Effector memory CD8-positive, alpha-beta T cell (primary cell): Measurements from ENCODE around the gene C3.
"Not testable (repeated sequence)": the region's sequence is repeated elsewhere in the genome, so short reads cannot be mapped to it uniquely, and the experiment has no call there.

Experiments used
- ATAC-seq: fragments of 150-1000 bp; cut with Tn5 transposase; replicated peaks from 2 replicates; pipeline ENCODE4 v1.10.0; 2021; ENCODE audit warnings: mild to moderate bottlenecking, moderate library complexity
- DNase-seq, 3 experiments: peaks; one replicate each; pipeline ENCODE4 v3.0.0; 2021
- H3K27ac Mint-ChIP-seq, 2 donors: one replicate each; pipeline ENCODE4 v1.8.0; 2022; ENCODE audit warnings: mild to moderate bottlenecking in 2 of 2, mixed read lengths in 2 of 2, moderate library complexity in 2 of 2
- H3K27me3 Mint-ChIP-seq, 2 donors: one replicate each; pipeline ENCODE4 v1.8.0; 2022; ENCODE audit warnings: mixed read lengths in 2 of 2
- H3K36me3 Mint-ChIP-seq: one replicate; pipeline ENCODE4 v1.8.0; 2022; ENCODE audit warnings: mild to moderate bottlenecking, moderate library complexity, mixed read lengths; ENCODE audit not compliant: insufficient read depth
- H3K4me1 Mint-ChIP-seq, 2 donors: one replicate each; pipeline ENCODE4 v1.8.0; 2022; ENCODE audit warnings: low read depth in 2 of 2, mixed read lengths in 2 of 2
- H3K4me3 Mint-ChIP-seq, 2 donors: one replicate each; pipeline ENCODE4 v1.8.0; 2022; ENCODE audit warnings: mild to moderate bottlenecking in 2 of 2, mixed read lengths in 2 of 2, moderate library complexity in 2 of 2
- H3K9me3 Mint-ChIP-seq, 2 donors: one replicate each; pipeline ENCODE4 v1.8.0; 2022; ENCODE audit warnings: mixed read lengths in 2 of 2

The C3 gene

DNA sequence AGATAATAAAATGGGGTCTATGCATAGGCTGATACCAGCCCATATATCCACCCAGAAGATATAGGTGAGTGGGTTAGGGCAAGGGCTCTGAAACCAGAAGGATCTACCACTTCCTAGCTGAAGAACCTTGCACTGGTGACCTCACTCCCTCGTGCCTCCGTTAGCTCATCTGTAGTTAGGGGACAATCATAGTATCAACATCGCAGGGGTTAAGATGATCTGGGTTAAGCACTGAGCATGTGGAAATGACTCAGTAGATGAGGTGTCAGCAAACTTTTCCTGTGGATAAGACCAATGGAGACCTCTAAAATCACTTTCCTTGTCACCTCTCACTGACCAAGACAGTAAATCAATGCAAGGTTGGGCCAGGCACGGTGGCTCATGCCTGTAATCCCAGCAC, 81.0 kb downstream of the C3 start:
- Mint-ChIP-seq H3K4me1 (peaks cover 26 to 30% of the 10 kb centered on the region in 2 donors), H3K27me3 (no peaks in the 10 kb centered on the region), H3K27ac (peak overlapping the region; percentile 55 to 84), H3K4me3 (peak overlapping the region in 1 of 2 donors; percentile 25), H3K9me3 (no peaks in the 10 kb centered on the region), H3K36me3 (peaks cover 7% of the 10 kb centered on the region)
- peak; percentile 39 for ATAC-seq
- DNase-seq: no peak

DNA sequence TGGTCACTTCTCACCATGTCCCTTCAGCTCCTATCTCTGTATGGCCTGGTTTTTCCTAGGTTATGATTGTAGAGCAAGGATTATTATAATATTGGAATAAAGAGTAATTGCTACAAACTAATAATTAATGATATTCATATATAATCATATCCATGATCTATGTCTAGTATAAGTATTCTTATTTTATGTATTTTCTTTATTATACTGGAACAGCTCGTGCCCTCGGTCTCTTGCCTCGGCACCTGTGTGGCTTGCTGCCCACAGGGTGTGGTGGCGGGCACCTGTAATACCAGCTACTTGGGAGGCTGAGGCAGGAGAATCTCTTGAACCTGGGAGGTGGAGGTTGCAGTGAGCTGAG, 87.0 kb downstream of the C3 start:
- H3K4me1 Mint-ChIP-seq: peaks cover 8 to 14% of the 10 kb centered on the region in 2 donors
- not testable (repeated sequence) for ATAC-seq, DNase-seq, H3K9me3 Mint-ChIP-seq, H3K36me3 Mint-ChIP-seq, H3K27ac Mint-ChIP-seq, H3K4me3 Mint-ChIP-seq, H3K27me3 Mint-ChIP-seq

DNA sequence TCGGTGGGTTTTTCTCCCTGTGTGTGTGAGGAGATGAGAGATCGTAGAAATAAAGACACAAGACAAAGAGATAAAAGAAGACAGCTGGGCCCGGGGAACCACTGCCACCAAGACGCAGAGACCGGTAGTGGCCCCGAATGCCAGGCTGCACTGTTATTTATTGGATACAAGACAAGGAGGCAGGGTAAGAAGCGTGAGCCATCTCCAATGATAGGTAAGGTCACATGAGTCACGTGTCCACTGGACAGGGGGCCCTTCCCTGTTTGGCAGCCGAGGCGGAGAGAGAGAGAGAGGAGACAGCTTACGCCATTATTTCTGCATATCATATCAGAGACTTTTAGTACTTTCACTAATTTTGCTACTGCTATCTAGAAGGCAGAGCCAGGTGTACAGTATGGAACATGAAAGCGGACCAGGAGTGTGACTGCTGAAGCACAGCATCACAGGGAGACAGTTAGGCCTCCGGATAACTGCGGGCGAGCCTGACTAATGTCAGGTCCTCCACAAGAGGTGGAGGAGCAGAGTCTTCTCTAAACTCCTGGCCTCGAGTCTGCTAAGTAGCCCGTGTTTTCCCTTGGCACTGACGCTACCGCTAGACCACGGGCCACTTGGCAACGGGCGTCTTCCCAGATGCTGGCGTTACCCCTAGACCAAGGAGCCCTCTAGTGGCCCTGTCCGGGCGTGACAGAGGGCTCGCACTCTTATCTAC, 87.5 kb downstream of the C3 start:
- peak overlapping the region in 1 of 2 donors; percentile 23 for H3K4me3 Mint-ChIP-seq
- ATAC-seq: not testable (repeated sequence)

DNA sequence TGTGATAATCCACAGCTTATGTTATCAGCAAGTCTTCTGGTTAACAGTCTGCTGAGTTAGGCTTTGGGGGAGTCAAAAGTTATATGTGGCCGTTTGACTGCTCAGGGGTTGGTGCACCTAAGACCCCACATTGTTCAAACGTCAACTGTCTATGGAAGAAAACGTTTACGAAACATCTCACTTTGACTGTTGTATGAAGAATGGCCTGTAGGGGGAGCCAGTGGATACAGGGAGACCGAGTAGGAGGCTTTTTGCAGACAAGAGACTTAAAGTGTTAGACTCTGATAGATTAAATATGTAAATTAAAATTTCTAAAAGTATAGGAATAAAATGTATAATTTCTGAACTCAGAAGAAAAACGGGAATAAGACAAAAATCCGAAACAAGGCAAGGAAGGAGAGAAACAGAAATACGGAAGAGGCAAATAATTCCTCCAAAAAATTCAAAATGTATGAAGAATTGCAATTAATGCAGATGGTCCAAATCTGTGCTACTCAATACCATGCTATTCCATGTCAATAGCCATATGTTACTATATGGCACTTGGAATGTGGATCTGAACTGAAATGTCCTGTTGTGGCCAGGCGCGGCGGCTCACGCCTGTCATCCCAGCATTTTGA, 88.3 kb downstream of the C3 start:
- peak; percentile 77 for ATAC-seq
- Mint-ChIP-seq H3K9me3 (no peaks in the 10 kb centered on the region), H3K4me1 (peaks cover 8 to 11% of the 10 kb centered on the region in 2 donors), H3K27ac (peak overlapping the region in 1 of 2 donors; percentile 76), H3K36me3 (peaks cover 2% of the 10 kb centered on the region), H3K27me3 (peaks cover 6 to 8% of the 10 kb centered on the region in 2 donors), H3K4me3 (no peak overlapping the region)
- DNase-seq: peak; percentile 87 to 92 (median 92)

More for the DNA sequence above, 87.5 kb downstream of the C3 start:
- H3K4me1 Mint-ChIP-seq: peaks cover 8 to 11% of the 10 kb centered on the region in 2 donors
- H3K27ac Mint-ChIP-seq, H3K9me3 Mint-ChIP-seq, H3K36me3 Mint-ChIP-seq, H3K27me3 Mint-ChIP-seq: not testable (repeated sequence)
- peak in 1 of 3 experiments; percentile 27 for DNase-seq
